HEK293 (cell line): ENCODE measurements around the gene ABCE1.
A peak's percentile ranks its signal among the peaks of the same experiment; 100 is the strongest.

ENCODE experiments used
- GLIS1 ChIP-seq: fragments of 450-650 bp; formaldehyde crosslinking; IDR thresholded peaks from 2 replicates; pipeline ENCODE4 v1.5.1; 2016; ENCODE audit warnings: missing biosample characterization, missing genetic modification characterization
- IKZF3 ChIP-seq: fragments of 450-650 bp; IDR thresholded peaks from 2 replicates; pipeline ENCODE4 v1.5.0; 2018; ENCODE audit warnings: missing biosample characterization, mild to moderate bottlenecking, missing genetic modification characterization, moderate library complexity
- KLF16 ChIP-seq: fragments of 450-650 bp; formaldehyde crosslinking; IDR thresholded peaks from 2 replicates; pipeline ENCODE4 v1.5.1; 2017; ENCODE audit warnings: missing biosample characterization, missing genetic modification characterization
- KLF17 ChIP-seq: fragments of 450-650 bp; formaldehyde crosslinking; IDR thresholded peaks from 2 replicates; pipeline ENCODE4 v1.5.1; 2016; ENCODE audit warnings: missing biosample characterization, missing genetic modification characterization
- PRDM1 ChIP-seq: fragments of 450-650 bp; formaldehyde crosslinking; IDR thresholded peaks from 2 replicates; pipeline ENCODE4; 2016; ENCODE audit warnings: missing biosample characterization, missing genetic modification characterization
- WT1 ChIP-seq: fragments of 450-650 bp; formaldehyde crosslinking; IDR thresholded peaks from 2 replicates; pipeline ENCODE4 v1.5.1; 2016; ENCODE audit warnings: missing biosample characterization, missing genetic modification characterization
- YY2 ChIP-seq: fragments of 450-650 bp; formaldehyde crosslinking; IDR thresholded peaks from 2 replicates; pipeline ENCODE4 v1.5.1; 2016; ENCODE audit warnings: missing biosample characterization, missing genetic modification characterization
- ZEB2 ChIP-seq: fragments of 450-650 bp; formaldehyde crosslinking; IDR thresholded peaks from 2 replicates; pipeline ENCODE4 v1.5.1; 2016; ENCODE audit warnings: missing biosample characterization, missing genetic modification characterization
- ZNF16 ChIP-seq: fragments of 450-650 bp; formaldehyde crosslinking; IDR thresholded peaks from 2 replicates; pipeline ENCODE4 v1.5.1; 2016; ENCODE audit warnings: low read depth, missing biosample characterization, missing genetic modification characterization
- ZNF169 ChIP-seq: fragments of 450-650 bp; formaldehyde crosslinking; IDR thresholded peaks from 2 replicates; pipeline ENCODE4 v1.5.1; 2016; ENCODE audit warnings: missing biosample characterization, missing genetic modification characterization
- ZNF175 ChIP-seq: fragments of 450-650 bp; formaldehyde crosslinking; IDR thresholded peaks from 2 replicates; pipeline ENCODE4 v1.5.1; 2016; ENCODE audit warnings: missing biosample characterization, missing genetic modification characterization
- ZNF223 ChIP-seq: fragments of 450-650 bp; formaldehyde crosslinking; IDR thresholded peaks from 2 replicates; pipeline ENCODE4 v1.5.1; 2016; ENCODE audit warnings: missing biosample characterization, missing genetic modification characterization
- ZNF324 ChIP-seq: fragments of 450-650 bp; formaldehyde crosslinking; IDR thresholded peaks from 2 replicates; pipeline ENCODE4 v1.5.1; 2016; ENCODE audit warnings: missing biosample characterization, missing genetic modification characterization
- ZNF391 ChIP-seq: fragments of 450-650 bp; formaldehyde crosslinking; IDR thresholded peaks from 2 replicates; pipeline ENCODE4 v1.5.1; 2016; ENCODE audit warnings: low read depth, missing biosample characterization, missing genetic modification characterization, borderline replicate concordance
- ZNF423 ChIP-seq: fragments of 450-650 bp; formaldehyde crosslinking; IDR thresholded peaks from 2 replicates; pipeline ENCODE4 v1.5.1; 2016; ENCODE audit warnings: missing biosample characterization, missing genetic modification characterization
- ZNF426 ChIP-seq: fragments of 450-650 bp; formaldehyde crosslinking; IDR thresholded peaks from 2 replicates; pipeline ENCODE4 v1.5.1; 2017; ENCODE audit warnings: missing biosample characterization, missing genetic modification characterization, mild to moderate bottlenecking, inconsistent platforms, moderate library complexity
- ZNF488 ChIP-seq: fragments of 450-650 bp; formaldehyde crosslinking; IDR thresholded peaks from 2 replicates; pipeline ENCODE4 v1.5.1; 2016; ENCODE audit warnings: missing biosample characterization, missing genetic modification characterization
- ZNF513 ChIP-seq: fragments of 450-650 bp; IDR thresholded peaks from 2 replicates; pipeline ENCODE4 v1.5.1; 2018; ENCODE audit warnings: missing biosample characterization, missing genetic modification characterization
- ZNF549 ChIP-seq: fragments of 450-650 bp; IDR thresholded peaks from 2 replicates; pipeline ENCODE4 v1.5.1; 2018; ENCODE audit warnings: missing biosample characterization, missing genetic modification characterization, mild to moderate bottlenecking, inconsistent platforms, moderate library complexity
- ZNF624 ChIP-seq: fragments of 450-650 bp; formaldehyde crosslinking; IDR thresholded peaks from 2 replicates; pipeline ENCODE4 v1.5.1; 2017; ENCODE audit warnings: missing biosample characterization, missing genetic modification characterization
- ZNF670 ChIP-seq: fragments of 450-650 bp; formaldehyde crosslinking; IDR thresholded peaks from 2 replicates; pipeline ENCODE4 v1.5.1; 2016; ENCODE audit warnings: missing biosample characterization, missing genetic modification characterization, low read depth
- ZNF701 ChIP-seq: fragments of 450-650 bp; formaldehyde crosslinking; IDR thresholded peaks from 2 replicates; pipeline ENCODE4 v1.5.1; 2016; ENCODE audit warnings: missing biosample characterization, missing genetic modification characterization
- ZNF785 ChIP-seq: fragments of 450-650 bp; formaldehyde crosslinking; IDR thresholded peaks from 2 replicates; pipeline ENCODE4 v1.5.1; 2016; ENCODE audit warnings: missing biosample characterization, missing genetic modification characterization
- ZSCAN23 ChIP-seq: fragments of 450-650 bp; formaldehyde crosslinking; IDR thresholded peaks from 2 replicates; pipeline ENCODE4 v1.5.1; 2016; ENCODE audit warnings: missing biosample characterization, missing genetic modification characterization
- TF ChIP-seq, protein P1 (sequence below): fragments of 450-650 bp; formaldehyde crosslinking; IDR thresholded peaks from 2 replicates; pipeline ENCODE4 v1.5.1; 2016; ENCODE audit warnings: missing biosample characterization, missing genetic modification characterization, low read depth
- TF ChIP-seq, protein P2 (sequence below): fragments of 450-650 bp; formaldehyde crosslinking; IDR thresholded peaks from 2 replicates; pipeline ENCODE4 v1.5.1; 2016; ENCODE audit warnings: missing biosample characterization, missing genetic modification characterization
- TF ChIP-seq, protein P3 (sequence below): sonication (generic); formaldehyde crosslinking; IDR thresholded peaks from 2 replicates; pipeline ENCODE4 v1.8.1; 2022; ENCODE audit warnings: mild to moderate bottlenecking, moderate library complexity, missing genetic modification reagents
- TF ChIP-seq, protein P4 (sequence below): fragments of 450-650 bp; formaldehyde crosslinking; IDR thresholded peaks from 2 replicates; pipeline ENCODE4 v1.5.1; 2016; ENCODE audit warnings: missing biosample characterization, missing genetic modification characterization
- TF ChIP-seq, protein P5 (sequence below): fragments of 450-650 bp; formaldehyde crosslinking; IDR thresholded peaks from 2 replicates; pipeline ENCODE4 v1.5.1; 2017; ENCODE audit warnings: missing biosample characterization, missing genetic modification characterization

The ABCE1 gene

GRCh38 chr4:145066063-145066501 lies 32.0 kb upstream of the ABCE1 start (continued):
- TF ChIP-seq KLF17 (tag by site-specific recombination) (no peak), ZNF549 (tag by site-specific recombination) (no peak), YY2 (tag by site-specific recombination) (no peak), WT1 (tag by site-specific recombination) (no peak), IKZF3 (peak; percentile 79), ZNF670 (tag by site-specific recombination) (no peak), KLF16 (tag by site-specific recombination) (no peak), ZNF16 (tag by site-specific recombination) (no peak), ZNF701 (no peak), ZSCAN23 (tag by site-specific recombination) (no peak), ZNF488 (no peak), ZEB2 (tag by site-specific recombination) (no peak), ZNF169 (tag by site-specific recombination) (no peak), ZNF391 (no peak), ZNF175 (tag by site-specific recombination) (no peak), ZNF423 (tag by site-specific recombination) (no peak), ZNF785 (tag by site-specific recombination) (no peak), ZNF426 (no peak), PRDM1 (tag by site-specific recombination) (peak; percentile 72), ZNF624 (tag by site-specific recombination) (no peak), ZNF513 (tag by site-specific recombination) (no peak), GLIS1 (tag by site-specific recombination) (no peak), ZNF223 (tag by site-specific recombination) (no peak), ZNF324 (tag by site-specific recombination) (no peak)
- TF ChIP-seq, protein P1, sequence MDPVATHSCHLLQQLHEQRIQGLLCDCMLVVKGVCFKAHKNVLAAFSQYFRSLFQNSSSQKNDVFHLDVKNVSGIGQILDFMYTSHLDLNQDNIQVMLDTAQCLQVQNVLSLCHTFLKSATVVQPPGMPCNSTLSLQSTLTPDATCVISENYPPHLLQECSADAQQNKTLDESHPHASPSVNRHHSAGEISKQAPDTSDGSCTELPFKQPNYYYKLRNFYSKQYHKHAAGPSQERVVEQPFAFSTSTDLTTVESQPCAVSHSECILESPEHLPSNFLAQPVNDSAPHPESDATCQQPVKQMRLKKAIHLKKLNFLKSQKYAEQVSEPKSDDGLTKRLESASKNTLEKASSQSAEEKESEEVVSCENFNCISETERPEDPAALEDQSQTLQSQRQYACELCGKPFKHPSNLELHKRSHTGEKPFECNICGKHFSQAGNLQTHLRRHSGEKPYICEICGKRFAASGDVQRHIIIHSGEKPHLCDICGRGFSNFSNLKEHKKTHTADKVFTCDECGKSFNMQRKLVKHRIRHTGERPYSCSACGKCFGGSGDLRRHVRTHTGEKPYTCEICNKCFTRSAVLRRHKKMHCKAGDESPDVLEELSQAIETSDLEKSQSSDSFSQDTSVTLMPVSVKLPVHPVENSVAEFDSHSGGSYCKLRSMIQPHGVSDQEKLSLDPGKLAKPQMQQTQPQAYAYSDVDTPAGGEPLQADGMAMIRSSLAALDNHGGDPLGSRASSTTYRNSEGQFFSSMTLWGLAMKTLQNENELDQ (tag by site-specific recombination): no peak
- TF ChIP-seq, protein P2, sequence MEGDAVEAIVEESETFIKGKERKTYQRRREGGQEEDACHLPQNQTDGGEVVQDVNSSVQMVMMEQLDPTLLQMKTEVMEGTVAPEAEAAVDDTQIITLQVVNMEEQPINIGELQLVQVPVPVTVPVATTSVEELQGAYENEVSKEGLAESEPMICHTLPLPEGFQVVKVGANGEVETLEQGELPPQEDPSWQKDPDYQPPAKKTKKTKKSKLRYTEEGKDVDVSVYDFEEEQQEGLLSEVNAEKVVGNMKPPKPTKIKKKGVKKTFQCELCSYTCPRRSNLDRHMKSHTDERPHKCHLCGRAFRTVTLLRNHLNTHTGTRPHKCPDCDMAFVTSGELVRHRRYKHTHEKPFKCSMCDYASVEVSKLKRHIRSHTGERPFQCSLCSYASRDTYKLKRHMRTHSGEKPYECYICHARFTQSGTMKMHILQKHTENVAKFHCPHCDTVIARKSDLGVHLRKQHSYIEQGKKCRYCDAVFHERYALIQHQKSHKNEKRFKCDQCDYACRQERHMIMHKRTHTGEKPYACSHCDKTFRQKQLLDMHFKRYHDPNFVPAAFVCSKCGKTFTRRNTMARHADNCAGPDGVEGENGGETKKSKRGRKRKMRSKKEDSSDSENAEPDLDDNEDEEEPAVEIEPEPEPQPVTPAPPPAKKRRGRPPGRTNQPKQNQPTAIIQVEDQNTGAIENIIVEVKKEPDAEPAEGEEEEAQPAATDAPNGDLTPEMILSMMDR (tag by site-specific recombination): no peak
- TF ChIP-seq, protein P3, sequence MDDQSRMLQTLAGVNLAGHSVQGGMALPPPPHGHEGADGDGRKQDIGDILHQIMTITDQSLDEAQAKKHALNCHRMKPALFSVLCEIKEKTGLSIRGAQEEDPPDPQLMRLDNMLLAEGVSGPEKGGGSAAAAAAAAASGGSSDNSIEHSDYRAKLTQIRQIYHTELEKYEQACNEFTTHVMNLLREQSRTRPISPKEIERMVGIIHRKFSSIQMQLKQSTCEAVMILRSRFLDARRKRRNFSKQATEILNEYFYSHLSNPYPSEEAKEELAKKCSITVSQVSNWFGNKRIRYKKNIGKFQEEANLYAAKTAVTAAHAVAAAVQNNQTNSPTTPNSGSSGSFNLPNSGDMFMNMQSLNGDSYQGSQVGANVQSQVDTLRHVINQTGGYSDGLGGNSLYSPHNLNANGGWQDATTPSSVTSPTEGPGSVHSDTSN (CRISPR knock-in tag): no peak
- TF ChIP-seq, protein P4, sequence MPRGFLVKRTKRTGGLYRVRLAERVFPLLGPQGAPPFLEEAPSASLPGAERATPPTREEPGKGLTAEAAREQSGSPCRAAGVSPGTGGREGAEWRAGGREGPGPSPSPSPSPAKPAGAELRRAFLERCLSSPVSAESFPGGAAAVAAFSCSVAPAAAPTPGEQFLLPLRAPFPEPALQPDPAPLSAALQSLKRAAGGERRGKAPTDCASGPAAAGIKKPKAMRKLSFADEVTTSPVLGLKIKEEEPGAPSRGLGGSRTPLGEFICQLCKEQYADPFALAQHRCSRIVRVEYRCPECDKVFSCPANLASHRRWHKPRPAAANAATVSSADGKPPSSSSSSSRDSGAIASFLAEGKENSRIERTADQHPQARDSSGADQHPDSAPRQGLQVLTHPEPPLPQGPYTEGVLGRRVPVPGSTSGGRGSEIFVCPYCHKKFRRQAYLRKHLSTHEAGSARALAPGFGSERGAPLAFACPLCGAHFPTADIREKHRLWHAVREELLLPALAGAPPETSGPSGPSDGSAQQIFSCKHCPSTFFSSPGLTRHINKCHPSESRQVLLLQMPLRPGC (tag by site-specific recombination): no peak
- TF ChIP-seq, protein P5, sequence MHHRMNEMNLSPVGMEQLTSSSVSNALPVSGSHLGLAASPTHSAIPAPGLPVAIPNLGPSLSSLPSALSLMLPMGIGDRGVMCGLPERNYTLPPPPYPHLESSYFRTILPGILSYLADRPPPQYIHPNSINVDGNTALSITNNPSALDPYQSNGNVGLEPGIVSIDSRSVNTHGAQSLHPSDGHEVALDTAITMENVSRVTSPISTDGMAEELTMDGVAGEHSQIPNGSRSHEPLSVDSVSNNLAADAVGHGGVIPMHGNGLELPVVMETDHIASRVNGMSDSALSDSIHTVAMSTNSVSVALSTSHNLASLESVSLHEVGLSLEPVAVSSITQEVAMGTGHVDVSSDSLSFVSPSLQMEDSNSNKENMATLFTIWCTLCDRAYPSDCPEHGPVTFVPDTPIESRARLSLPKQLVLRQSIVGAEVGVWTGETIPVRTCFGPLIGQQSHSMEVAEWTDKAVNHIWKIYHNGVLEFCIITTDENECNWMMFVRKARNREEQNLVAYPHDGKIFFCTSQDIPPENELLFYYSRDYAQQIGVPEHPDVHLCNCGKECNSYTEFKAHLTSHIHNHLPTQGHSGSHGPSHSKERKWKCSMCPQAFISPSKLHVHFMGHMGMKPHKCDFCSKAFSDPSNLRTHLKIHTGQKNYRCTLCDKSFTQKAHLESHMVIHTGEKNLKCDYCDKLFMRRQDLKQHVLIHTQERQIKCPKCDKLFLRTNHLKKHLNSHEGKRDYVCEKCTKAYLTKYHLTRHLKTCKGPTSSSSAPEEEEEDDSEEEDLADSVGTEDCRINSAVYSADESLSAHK (tag by site-specific recombination): 0 out of 2 replicates have a peak, but pooled peaks have one; percentile 13
